Measurements from ENCODE around the gene TMEM63C. TPM values are rescaled to one million over a fixed set of nuclear protein-coding genes. Genes with fewer than 3 reads are reported as not detected.

TMEM63C gene
- total and polyA plus RNA-seq, 2 donors from 2014 or later = 0.84 to 1.9 TPM

- Histone ChIP-seq H3K4me3 (ENCODE audit: low read length in 3 of 3) (no peak overlapping the region), H3K9me3 (ENCODE audit: control insufficient read depth in 2 of 3, insufficient read depth in 1 of 3, low read length in 3 of 3) (peaks cover 0 to 17% (median 0%) of the 10 kb centered on the region in 3 donors), H3K27ac (ENCODE audit: low read depth in 2 of 2, low read length in 2 of 2) (no peak overlapping the region), H3K36me3 (ENCODE audit: control insufficient read depth in 2 of 3, insufficient read depth in 3 of 3, low read length in 3 of 3) (no peaks in the 10 kb centered on the region), H3K27me3 (ENCODE audit: control insufficient read depth, insufficient read depth, low read length) (peaks cover 4% of the 10 kb centered on the region), H3K4me1 (ENCODE audit: control insufficient read depth in 2 of 3, insufficient read depth in 2 of 3, low read depth in 1 of 3, low read length in 3 of 3) (no peaks in the 10 kb centered on the region), H3K9ac (ENCODE audit: low read length in 3 of 3) (no peak overlapping the region)
- FAIRE-seq = no peak
- TF ChIP-seq, protein P1, sequence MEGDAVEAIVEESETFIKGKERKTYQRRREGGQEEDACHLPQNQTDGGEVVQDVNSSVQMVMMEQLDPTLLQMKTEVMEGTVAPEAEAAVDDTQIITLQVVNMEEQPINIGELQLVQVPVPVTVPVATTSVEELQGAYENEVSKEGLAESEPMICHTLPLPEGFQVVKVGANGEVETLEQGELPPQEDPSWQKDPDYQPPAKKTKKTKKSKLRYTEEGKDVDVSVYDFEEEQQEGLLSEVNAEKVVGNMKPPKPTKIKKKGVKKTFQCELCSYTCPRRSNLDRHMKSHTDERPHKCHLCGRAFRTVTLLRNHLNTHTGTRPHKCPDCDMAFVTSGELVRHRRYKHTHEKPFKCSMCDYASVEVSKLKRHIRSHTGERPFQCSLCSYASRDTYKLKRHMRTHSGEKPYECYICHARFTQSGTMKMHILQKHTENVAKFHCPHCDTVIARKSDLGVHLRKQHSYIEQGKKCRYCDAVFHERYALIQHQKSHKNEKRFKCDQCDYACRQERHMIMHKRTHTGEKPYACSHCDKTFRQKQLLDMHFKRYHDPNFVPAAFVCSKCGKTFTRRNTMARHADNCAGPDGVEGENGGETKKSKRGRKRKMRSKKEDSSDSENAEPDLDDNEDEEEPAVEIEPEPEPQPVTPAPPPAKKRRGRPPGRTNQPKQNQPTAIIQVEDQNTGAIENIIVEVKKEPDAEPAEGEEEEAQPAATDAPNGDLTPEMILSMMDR (IDR thresholded peaks at IDR 0.05; ENCODE audit: borderline replicate concordance, extremely low read depth, insufficient read depth) = no peak
- intact Hi-C loops (cut with DNase I) = no loop called here
- peak in 1 of 5 donors; percentile 15 for DNase-seq
Measured at GRCh38 chr14:77270361-77271112, 88.9 kb downstream of the TMEM63C start.

- H3K4me1 ChIP-seq (ENCODE audit: control insufficient read depth in 2 of 3, insufficient read depth in 2 of 3, low read depth in 1 of 3, low read length in 3 of 3) = no peaks in the 10 kb centered on the region
- H3K9me3 ChIP-seq (ENCODE audit: control insufficient read depth in 2 of 3, insufficient read depth in 1 of 3, low read length in 3 of 3) = peaks cover 0 to 17% (median 0%) of the 10 kb centered on the region in 3 donors
- peaks cover 0 to 1% (median 0%) of the 10 kb centered on the region in 3 donors for H3K36me3 ChIP-seq (ENCODE audit: control insufficient read depth in 2 of 3, insufficient read depth in 3 of 3, low read length in 3 of 3)
- H3K27me3 ChIP-seq (ENCODE audit: control insufficient read depth, insufficient read depth, low read length) = peaks cover 4% of the 10 kb centered on the region
- H3K4me3 ChIP-seq (ENCODE audit: low read length in 3 of 3) = no peak within 1 kb of the TSS
- FAIRE-seq = no peak
- H3K9ac ChIP-seq (ENCODE audit: low read length in 3 of 3) = no peak within 1 kb of the TSS
- intact Hi-C loops (cut with DNase I) = no loop called here
- TF ChIP-seq, protein P1 (IDR thresholded peaks at IDR 0.05; ENCODE audit: borderline replicate concordance, extremely low read depth, insufficient read depth) = no peak
- DNase-seq = no peak
- H3K27ac ChIP-seq (ENCODE audit: low read depth in 2 of 2, low read length in 2 of 2) = no peak within 1 kb of the TSS
Measured at GRCh38 chr14:77271113-77271710, 89.6 kb downstream of the TMEM63C start, which contains the start of gene NGB. TSS of gene NGB (minus strand) at chr14:77271206. CDS start at chr14:77270937, 269 bp downstream.

GRCh38 chr14:77272261-77272660 lies 90.7 kb downstream of the TMEM63C start:
- Histone ChIP-seq H3K27me3 (ENCODE audit: control insufficient read depth, insufficient read depth, low read length) (peaks cover 4% of the 10 kb centered on the region), H3K9me3 (ENCODE audit: control insufficient read depth in 2 of 3, insufficient read depth in 1 of 3, low read length in 3 of 3) (peaks cover 0 to 17% (median 0%) of the 10 kb centered on the region in 3 donors), H3K36me3 (ENCODE audit: control insufficient read depth in 2 of 3, insufficient read depth in 3 of 3, low read length in 3 of 3) (peaks cover 0 to 4% (median 4%) of the 10 kb centered on the region in 3 donors), H3K9ac (ENCODE audit: low read length in 3 of 3) (no peak overlapping the region), H3K4me1 (ENCODE audit: control insufficient read depth in 2 of 3, insufficient read depth in 2 of 3, low read depth in 1 of 3, low read length in 3 of 3) (no peaks in the 10 kb centered on the region), H3K27ac (ENCODE audit: low read depth in 2 of 2, low read length in 2 of 2) (no peak overlapping the region), H3K4me3 (ENCODE audit: low read length in 3 of 3) (no peak overlapping the region)
- no peak for FAIRE-seq
- no peak for DNase-seq
- intact Hi-C loops (cut with DNase I) = no loop called here
- TF ChIP-seq, protein P1 (IDR thresholded peaks at IDR 0.05; ENCODE audit: borderline replicate concordance, extremely low read depth, insufficient read depth) = no peak

Measured in kidney (tissue), 14 donors.